IMR-90 (cell line): Measurements from ENCODE around the gene GNB1L. TPM values are rescaled to one million over a fixed set of nuclear protein-coding genes. Genes with fewer than 3 reads are reported as not detected.
A peak's percentile ranks its signal among the peaks of the same experiment; 100 is the strongest.

ENCODE experiments used
- ATAC-seq: fragments of 200-7000 bp; cut with Tn5 transposase; 2 replicates; pipeline ENCODE4 v1.9.1; 2020; ENCODE audit warnings: low read depth, mild to moderate bottlenecking, moderate library complexity
- BruUV-seq: library from RNA; stranded (reverse); fragments of 400-500 nt; replicated peaks from 2 replicates; lab custom pipeline; 2021; lab: Mats Ljungman, UMichigan
- CTCF ChIA-PET: fragments of 300-600 bp; formaldehyde crosslinking; extraction: SDS; loops from one replicate; lab custom pipeline; 2021; ENCODE audit warnings: antibody characterized with exemption; lab: Yijun Ruan, JAX
- POLR2A ChIA-PET: fragments of 300-600 bp; sonication (Branson Sonifier 250); formaldehyde crosslinking; loops from one replicate; lab custom pipeline; 2022; ENCODE audit warnings: antibody characterized with exemption; ENCODE audit not compliant: unreplicated experiment; lab: Charles Lee
- DNase-seq: peaks from one replicate; pipeline ENCODE4 v3.0.0; 2013
- H2AFZ ChIP-seq: replicated peaks from 2 replicates; pipeline ENCODE3; 2013; ENCODE audit warnings: low read length, mild to moderate bottlenecking; ENCODE audit not compliant: poor library complexity
- H2AK5ac ChIP-seq: 2 replicates; pipeline ENCODE4 v1.6.1; 2013; ENCODE audit warnings: low read depth, low read length, inconsistent platforms
- H2AK9ac ChIP-seq: replicated peaks from 2 replicates; pipeline ENCODE3; 2013; ENCODE audit warnings: mild to moderate bottlenecking, low read depth, low read length, moderate library complexity; ENCODE audit not compliant: poor library complexity
- H2BK120ac ChIP-seq: 2 replicates; pipeline ENCODE4 v1.6.1; 2013; ENCODE audit warnings: low read depth, low read length, inconsistent platforms
- H2BK15ac ChIP-seq: 3 replicates; pipeline ENCODE4 v1.6.1; 2013; ENCODE audit warnings: low read depth, low read length, inconsistent platforms
- H2BK20ac ChIP-seq: 2 replicates; pipeline ENCODE4 v1.6.1; 2013; ENCODE audit warnings: low read depth, mild to moderate bottlenecking, inconsistent platforms, low read length, moderate library complexity
- H2BK5ac ChIP-seq: 2 replicates; pipeline ENCODE4 v1.6.1; 2013; ENCODE audit warnings: mild to moderate bottlenecking, low read depth, low read length, inconsistent platforms; ENCODE audit not compliant: poor library complexity, severe bottlenecking
- H3K14ac ChIP-seq: replicated peaks from 2 replicates; pipeline ENCODE4 v1.6.1; 2013; ENCODE audit warnings: low read depth, low read length, inconsistent platforms
- H3K18ac ChIP-seq: 2 replicates; pipeline ENCODE4 v1.6.1; 2013; ENCODE audit warnings: low read depth, low read length, control low read depth
- H3K23ac ChIP-seq: 2 replicates; pipeline ENCODE4 v1.6.1; 2013; ENCODE audit warnings: low read depth, low read length, inconsistent platforms
- H3K27ac ChIP-seq: 2 replicates; pipeline ENCODE4 v1.5.1; 2013; ENCODE audit warnings: mild to moderate bottlenecking, control low read depth, low read length; ENCODE audit not compliant: insufficient read depth
- H3K27me3 ChIP-seq: 2 replicates; pipeline ENCODE4 v1.6.1; 2013; ENCODE audit warnings: low read length; ENCODE audit not compliant: control insufficient read depth, insufficient read depth
- H3K36me3 ChIP-seq: 2 replicates; pipeline ENCODE4 v1.6.1; 2013; ENCODE audit warnings: low read length, mixed read lengths; ENCODE audit not compliant: control insufficient read depth, insufficient read depth
- H3K4ac ChIP-seq: 2 replicates; pipeline ENCODE4 v1.6.1; 2013; ENCODE audit warnings: low read depth, low read length, inconsistent platforms
- H3K4me1 ChIP-seq: 2 replicates; pipeline ENCODE4 v1.6.1; 2013; ENCODE audit warnings: low read length, mixed read lengths; ENCODE audit not compliant: control insufficient read depth, insufficient read depth
- H3K4me2 ChIP-seq: 2 replicates; pipeline ENCODE4 v1.6.1; 2013; ENCODE audit warnings: low read depth, mild to moderate bottlenecking, control low read depth, low read length, moderate library complexity
- H3K4me3 ChIP-seq: 2 replicates; pipeline ENCODE4 v1.5.1; 2013; ENCODE audit warnings: low read depth, mild to moderate bottlenecking, control low read depth, low read length, moderate library complexity; ENCODE audit not compliant: insufficient read depth
- H3K56ac ChIP-seq: 2 replicates; pipeline ENCODE4 v1.6.1; 2013; ENCODE audit warnings: low read length, inconsistent platforms; ENCODE audit not compliant: insufficient read depth; ENCODE audit errors: extremely low read depth
- H3K79me1 ChIP-seq, 2 experiments: 2 replicates each; pipeline ENCODE4 v1.6.1; 2013; ENCODE audit warnings: low read length in 2 of 2, inconsistent platforms in 1 of 2, low read depth in 1 of 2
- H3K9ac ChIP-seq: 2 replicates; pipeline ENCODE4 v1.6.1; 2013; ENCODE audit warnings: low read depth, low read length, control low read depth
- H3K9me1 ChIP-seq: 2 replicates; pipeline ENCODE4 v1.6.1; 2013; ENCODE audit warnings: low read length, inconsistent platforms; ENCODE audit not compliant: insufficient read depth
- H3K9me3 ChIP-seq: 2 replicates; pipeline ENCODE4 v1.6.1; 2013; ENCODE audit warnings: low read length; ENCODE audit not compliant: control insufficient read depth, insufficient read depth
- H4K20me1 ChIP-seq: 2 replicates; pipeline ENCODE4 v1.6.1; 2013; ENCODE audit warnings: low read length, inconsistent platforms; ENCODE audit not compliant: insufficient read depth
- H4K5ac ChIP-seq: 2 replicates; pipeline ENCODE4 v1.6.1; 2013; ENCODE audit warnings: mild to moderate bottlenecking, low read depth, low read length, control low read depth
- H4K8ac ChIP-seq, 2 experiments: 2 replicates each; pipeline ENCODE4 v1.6.1; 2013; ENCODE audit warnings: low read depth in 2 of 2, low read length in 2 of 2, control low read depth in 1 of 2, inconsistent platforms in 1 of 2
- H4K91ac ChIP-seq: 2 replicates; pipeline ENCODE4 v1.6.1; 2013; ENCODE audit warnings: low read depth, low read length, inconsistent platforms; ENCODE audit not compliant: insufficient read depth
- BHLHE40 ChIP-seq: fragments of 150-350 bp; IDR thresholded peaks from 2 replicates; pipeline ENCODE4 v1.6.1; 2016; ENCODE audit warnings: mild to moderate bottlenecking, low read depth, low read length
- CEBPB ChIP-seq: IDR thresholded peaks from 2 replicates; pipeline ENCODE4 v1.6.1; 2012; ENCODE audit warnings: low read depth, low read length, improper control_type of control experiment
- CHD1 ChIP-seq: IDR thresholded peaks from 2 replicates; pipeline ENCODE4 v1.6.1; 2012; ENCODE audit warnings: low read depth, low read length, improper control_type of control experiment
- ELK1 ChIP-seq: fragments of 150-350 bp; IDR thresholded peaks from 2 replicates; pipeline ENCODE4 v1.6.1; 2016; ENCODE audit warnings: low read depth, mild to moderate bottlenecking, low read length, moderate library complexity, borderline replicate concordance
- FOS ChIP-seq: fragments of 150-350 bp; IDR thresholded peaks from 2 replicates; pipeline ENCODE4 v1.6.1; 2016; ENCODE audit warnings: low read depth, low read length
- MAFK ChIP-seq: IDR thresholded peaks from 2 replicates; pipeline ENCODE4 v1.6.1; 2012; ENCODE audit warnings: low read depth, low read length, improper control_type of control experiment
- MAZ ChIP-seq: IDR thresholded peaks from 2 replicates; pipeline ENCODE4 v1.6.1; 2012; ENCODE audit warnings: low read depth, mild to moderate bottlenecking, low read length, improper control_type of control experiment, moderate library complexity, borderline replicate concordance
- MXI1 ChIP-seq: IDR thresholded peaks from 2 replicates; pipeline ENCODE4 v1.6.1; 2012; ENCODE audit warnings: low read depth, mild to moderate bottlenecking, low read length, moderate library complexity, borderline replicate concordance
- NFE2L2 ChIP-seq: fragments of 150-350 bp; IDR thresholded peaks from 2 replicates; pipeline ENCODE4 v1.6.1; 2016; ENCODE audit warnings: low read depth, mild to moderate bottlenecking, low read length
- POLR2A ChIP-seq: IDR thresholded peaks from 2 replicates; pipeline ENCODE4 v1.6.1; 2012; ENCODE audit warnings: mild to moderate bottlenecking, low read depth, low read length
- RAD21 ChIP-seq: IDR thresholded peaks from 2 replicates; pipeline ENCODE4 v1.6.1; 2012; ENCODE audit warnings: low read length, improper control_type of control experiment
- RCOR1 ChIP-seq: IDR thresholded peaks from 2 replicates; pipeline ENCODE4 v1.6.1; 2012; ENCODE audit warnings: mild to moderate bottlenecking, low read length, improper control_type of control experiment; ENCODE audit not compliant: insufficient replicate concordance
- SMC3 ChIP-seq: fragments of 150-350 bp; IDR thresholded peaks from 2 replicates; pipeline ENCODE4 v1.6.1; 2016; ENCODE audit warnings: low read depth, mild to moderate bottlenecking, antibody characterized with exemption, low read length, moderate library complexity
- USF2 ChIP-seq: fragments of 150-350 bp; IDR thresholded peaks from 2 replicates; pipeline ENCODE4 v1.6.1; 2017; ENCODE audit warnings: mild to moderate bottlenecking, antibody characterized with exemption, low read length, low read depth
- WGBS, 2 experiments: methylation state at CpG; one replicate each; pipeline versions ENCODE4 v1.1.5 to v1.1.7; 2013; ENCODE audit warnings: missing lambda C conversion rate in 2 of 2; ENCODE audit not compliant: insufficient read length in 1 of 2; ENCODE audit errors: extremely low coverage in 2 of 2; 5-methylcytosine and 5-hydroxymethylcytosine counted together
- dilution Hi-C: fragments of 300-500 bp; cut with HindIII; formaldehyde crosslinking; loops from one replicate; pipeline ENCODE4 v1.14.3; 2018; ENCODE audit warnings: low sequenced_read_pairs; ENCODE audit not compliant: unreplicated experiment
- in situ Hi-C: fragments of 300-500 bp; cut with MboI; formaldehyde crosslinking; loops from 3 replicates; pipeline ENCODE4 v1.14.3; 2019; ENCODE audit warnings: low sequenced_read_pairs, inconsistent platforms, mixed read lengths
- intact Hi-C: fragments of 100-400 bp; cut with micrococcal nuclease; formaldehyde crosslinking; loops from 2 replicates; pipeline ENCODE4 v1.10.0; 2022
- polyA plus RNA-seq, 3 experiments: library from polyadenylated mRNA; depleted of rRNA; stranded (reverse); fragments of >200 nt; gene quantifications; 2 replicates each; pipeline ENCODE4 v1.2.3, GENCODE V29; 2012; ENCODE audit warnings: low replicate concordance in 1 of 3
- total RNA-seq: library from RNA; depleted of rRNA; stranded (reverse); fragments of >200 nt; gene quantifications from 2 replicates; pipeline ENCODE4 v1.2.3, GENCODE V29; 2012

GNB1L gene
- total and polyA plus RNA-seq, 2 of the 4 experiments (the other 2 are of a cell fraction) = 2.5 to 4.4 TPM

GRCh38 chr22:19799322-19800190 is 55.1 kb downstream of the GNB1L start (continued):
- TF ChIP-seq RCOR1 (peak; percentile 71), MAZ (peak; percentile 54; the same call in 1 of the 2 replicates)

- ChIA-PET POLR2A (no interaction called here), CTCF (no interaction called here)
- Histone ChIP-seq H3K4me3 (no peak overlapping the region), H3K79me1 (no peaks in the 10 kb centered on the region), H3K27me3 (no peaks in the 10 kb centered on the region), H3K9me3 (no peaks in the 10 kb centered on the region), H3K4me1 (peaks cover 11% of the 10 kb centered on the region), H4K20me1 (no peaks in the 10 kb centered on the region), H3K23ac (no peak overlapping the region), H3K14ac (no peak overlapping the region), H4K8ac (no peak overlapping the region), H2BK15ac (no peak overlapping the region), H4K5ac (no peak overlapping the region), H3K56ac (no peak overlapping the region), H3K9me1 (peaks cover 6% of the 10 kb centered on the region), H3K9ac (no peak overlapping the region), H2AFZ (no peak overlapping the region), H3K18ac (no peak overlapping the region), H2AK5ac (0 out of 2 replicates have a peak overlapping the region, but pooled peaks have one; percentile 12), H2BK5ac (no peak overlapping the region), H2BK120ac (0 out of 2 replicates have a peak overlapping the region, but pooled peaks have one; percentile 1), H2BK20ac (no peak overlapping the region), H4K91ac (no peak overlapping the region), H3K4ac (peak overlapping the region; percentile 14; the same call in 1 of the 2 replicates), H3K36me3 (no peaks in the 10 kb centered on the region), H3K4me2 (no peak overlapping the region), H2AK9ac (no peak overlapping the region), H3K27ac (no peak overlapping the region)
- intact Hi-C loops (no loop called here), in situ Hi-C loops (no loop called here), dilution Hi-C loops (no loop called here)
- no peak for DNase-seq
- no peak; the same call in 1 of the 2 replicates for ATAC-seq
- BruUV-seq = no TSS peak
- WGBS, 2 experiments = no CpG with 5 or more reads among the region's 9 CpGs
- TF ChIP-seq POLR2A = no peak
- no peak for TF ChIP-seq NFE2L2
- no peak for TF ChIP-seq CHD1
- no peak for TF ChIP-seq ELK1
- no peak for TF ChIP-seq BHLHE40
- no peak for TF ChIP-seq USF2
- no peak for TF ChIP-seq RCOR1
- no peak for TF ChIP-seq RAD21
- TF ChIP-seq MAFK = no peak
- TF ChIP-seq MXI1 = no peak
- TF ChIP-seq CEBPB = no peak
- TF ChIP-seq FOS = no peak
- no peak for TF ChIP-seq SMC3
- TF ChIP-seq MAZ = no peak
Measured at GRCh38 chr22:19798891-19799293, 55.8 kb downstream of the GNB1L start.
